GM13976 (cell line): Measurements from ENCODE around the gene AUTS2.
A peak's percentile ranks its signal among the peaks of the same experiment; 100 is the strongest.

ENCODE experiments used
- DNase-seq: peaks from one replicate; pipeline ENCODE4 v3.0.0; 2012; ENCODE audit warnings: low spot score
- in situ Hi-C: fragments of 300-500 bp; cut with MboI; formaldehyde crosslinking; loops from one replicate; pipeline ENCODE4 v1.12.0; 2022; ENCODE audit warnings: low sequenced_read_pairs, mixed read lengths, inconsistent platforms; ENCODE audit not compliant: unreplicated experiment
- TF ChIP-seq, protein P1 (sequence below): IDR thresholded peaks from 2 replicates; pipeline ENCODE4 v1.5.1; 2012; ENCODE audit warnings: borderline replicate concordance, mild to moderate bottlenecking; ENCODE audit not compliant: insufficient read depth; ENCODE audit errors: extremely low read depth, missing control alignments, control extremely low read depth

The AUTS2 gene

DNA sequence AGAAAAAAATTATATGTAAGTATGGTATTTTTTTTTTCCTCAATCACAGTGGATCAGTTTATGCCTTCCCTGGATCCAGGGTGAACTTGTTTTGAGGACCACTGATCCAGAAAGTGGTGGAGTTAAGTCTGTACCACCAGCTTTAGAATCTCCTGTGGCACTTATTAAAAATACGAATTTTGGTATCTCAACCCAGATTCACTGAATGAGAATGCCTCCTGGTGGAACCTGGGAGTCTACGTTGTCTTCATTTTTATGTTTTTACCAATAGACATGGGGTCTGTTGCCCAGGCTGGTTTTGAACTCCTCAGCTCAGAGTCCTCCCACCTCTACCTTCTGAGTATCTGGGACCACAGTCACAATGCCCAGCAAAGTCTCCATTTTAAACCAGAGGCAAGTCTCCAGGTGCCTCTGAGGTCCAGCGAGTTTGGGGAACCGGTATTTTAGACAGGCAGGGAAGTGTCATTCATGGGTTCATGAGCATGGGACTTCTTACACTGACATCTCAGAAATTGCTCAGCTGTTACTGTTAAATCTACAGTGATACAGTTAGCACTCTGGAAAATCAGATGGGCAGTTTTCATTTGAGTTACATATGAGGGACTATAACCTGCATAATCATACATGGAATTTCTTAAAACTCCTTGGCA lies 200.9 kb downstream of the AUTS2 start:
- TF ChIP-seq, protein P1, sequence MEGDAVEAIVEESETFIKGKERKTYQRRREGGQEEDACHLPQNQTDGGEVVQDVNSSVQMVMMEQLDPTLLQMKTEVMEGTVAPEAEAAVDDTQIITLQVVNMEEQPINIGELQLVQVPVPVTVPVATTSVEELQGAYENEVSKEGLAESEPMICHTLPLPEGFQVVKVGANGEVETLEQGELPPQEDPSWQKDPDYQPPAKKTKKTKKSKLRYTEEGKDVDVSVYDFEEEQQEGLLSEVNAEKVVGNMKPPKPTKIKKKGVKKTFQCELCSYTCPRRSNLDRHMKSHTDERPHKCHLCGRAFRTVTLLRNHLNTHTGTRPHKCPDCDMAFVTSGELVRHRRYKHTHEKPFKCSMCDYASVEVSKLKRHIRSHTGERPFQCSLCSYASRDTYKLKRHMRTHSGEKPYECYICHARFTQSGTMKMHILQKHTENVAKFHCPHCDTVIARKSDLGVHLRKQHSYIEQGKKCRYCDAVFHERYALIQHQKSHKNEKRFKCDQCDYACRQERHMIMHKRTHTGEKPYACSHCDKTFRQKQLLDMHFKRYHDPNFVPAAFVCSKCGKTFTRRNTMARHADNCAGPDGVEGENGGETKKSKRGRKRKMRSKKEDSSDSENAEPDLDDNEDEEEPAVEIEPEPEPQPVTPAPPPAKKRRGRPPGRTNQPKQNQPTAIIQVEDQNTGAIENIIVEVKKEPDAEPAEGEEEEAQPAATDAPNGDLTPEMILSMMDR, result peak; percentile 14
- in situ Hi-C loops, result no loop called here
- no peak for DNase-seq

DNA sequence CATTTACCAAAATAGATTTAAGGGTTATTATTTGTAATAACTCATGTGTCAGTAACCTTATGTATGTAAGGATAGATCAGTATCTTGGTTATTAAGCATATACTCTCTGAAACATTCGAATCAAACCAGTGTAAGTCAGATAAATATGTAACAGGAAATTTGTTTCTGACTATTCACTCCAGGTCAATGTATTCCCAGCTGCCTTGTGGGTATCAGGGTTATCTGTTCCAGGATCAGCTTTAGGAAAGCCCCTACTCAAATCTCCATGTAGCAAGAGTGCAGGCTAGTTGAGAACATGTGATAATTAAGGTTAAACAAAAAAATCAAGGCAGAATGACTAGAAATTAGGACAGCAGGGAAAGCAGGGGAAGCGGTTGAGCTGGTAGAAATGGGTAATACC lies 201.7 kb downstream of the AUTS2 start:
- in situ Hi-C loops, result no loop called here
- TF ChIP-seq, protein P1, result no peak
- DNase-seq, result no peak

DNA sequence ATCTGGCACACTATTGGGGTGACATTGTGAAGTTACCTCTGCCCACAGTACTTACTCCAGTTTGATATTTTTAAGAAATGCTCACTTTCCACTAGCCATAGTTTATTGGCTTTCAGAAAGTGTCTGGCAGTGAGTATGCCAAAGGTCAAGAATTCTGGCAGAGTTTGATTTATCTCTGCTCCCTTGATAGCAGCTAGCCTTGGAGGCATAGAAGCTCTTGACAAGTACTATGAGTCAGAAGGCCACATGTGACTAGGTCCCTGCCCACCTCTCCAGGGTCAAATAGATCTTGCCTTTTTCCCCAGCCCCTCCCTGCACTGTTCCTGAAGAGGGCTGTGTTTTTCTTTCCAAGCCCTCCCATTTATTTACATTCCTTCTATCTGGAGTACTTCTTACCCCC lies 202.2 kb downstream of the AUTS2 start:
- no peak for DNase-seq
- in situ Hi-C loops, result no loop called here
- TF ChIP-seq, protein P1, result no peak

DNA sequence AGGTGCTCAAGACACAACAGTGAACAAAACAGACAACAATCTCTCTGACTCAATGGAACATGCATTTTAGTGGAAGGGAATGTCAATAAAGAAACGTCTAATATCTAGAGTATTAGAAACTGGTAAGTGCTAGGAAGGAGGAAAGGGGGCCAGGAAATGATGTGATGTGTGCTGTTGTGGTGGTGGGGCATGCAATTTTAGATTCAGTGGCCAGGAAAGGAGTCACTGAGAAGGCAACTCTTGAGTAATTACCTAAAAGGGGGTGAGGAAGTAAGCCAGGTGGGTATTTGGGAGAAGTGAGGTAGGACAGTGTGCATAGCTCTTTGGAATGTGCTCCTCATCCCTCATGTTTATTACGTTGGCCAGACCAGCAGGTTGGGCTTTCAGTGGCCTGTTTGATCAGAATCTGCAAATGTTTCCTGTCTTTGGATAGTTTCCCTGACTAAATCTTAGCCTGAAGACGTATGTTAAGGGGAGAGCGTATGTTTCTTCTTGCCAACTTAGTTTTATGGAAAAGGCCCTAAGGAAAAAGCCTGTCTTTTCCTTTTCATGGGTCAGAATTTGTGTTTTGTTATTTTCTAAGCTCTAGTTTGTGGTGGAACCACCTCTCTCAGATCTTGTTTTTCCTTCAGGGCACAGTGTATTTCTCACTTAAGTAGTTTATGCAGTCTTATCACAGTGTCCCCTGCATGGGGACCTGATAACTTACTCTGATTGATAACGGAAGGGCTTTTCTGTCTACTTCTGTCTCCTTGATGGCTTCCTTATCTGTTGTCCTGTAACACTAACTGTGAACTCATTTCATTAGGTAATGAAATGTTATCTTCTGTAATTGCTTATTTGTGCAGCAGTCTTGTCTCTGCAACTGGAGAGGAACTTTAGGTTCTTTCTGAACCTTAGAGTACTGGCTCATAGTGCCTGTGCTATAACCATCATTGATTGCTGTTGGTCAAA lies 203.7 kb downstream of the AUTS2 start:
- DNase-seq, result no peak
- TF ChIP-seq, protein P1, result no peak
- in situ Hi-C loops, result no loop called here

DNA sequence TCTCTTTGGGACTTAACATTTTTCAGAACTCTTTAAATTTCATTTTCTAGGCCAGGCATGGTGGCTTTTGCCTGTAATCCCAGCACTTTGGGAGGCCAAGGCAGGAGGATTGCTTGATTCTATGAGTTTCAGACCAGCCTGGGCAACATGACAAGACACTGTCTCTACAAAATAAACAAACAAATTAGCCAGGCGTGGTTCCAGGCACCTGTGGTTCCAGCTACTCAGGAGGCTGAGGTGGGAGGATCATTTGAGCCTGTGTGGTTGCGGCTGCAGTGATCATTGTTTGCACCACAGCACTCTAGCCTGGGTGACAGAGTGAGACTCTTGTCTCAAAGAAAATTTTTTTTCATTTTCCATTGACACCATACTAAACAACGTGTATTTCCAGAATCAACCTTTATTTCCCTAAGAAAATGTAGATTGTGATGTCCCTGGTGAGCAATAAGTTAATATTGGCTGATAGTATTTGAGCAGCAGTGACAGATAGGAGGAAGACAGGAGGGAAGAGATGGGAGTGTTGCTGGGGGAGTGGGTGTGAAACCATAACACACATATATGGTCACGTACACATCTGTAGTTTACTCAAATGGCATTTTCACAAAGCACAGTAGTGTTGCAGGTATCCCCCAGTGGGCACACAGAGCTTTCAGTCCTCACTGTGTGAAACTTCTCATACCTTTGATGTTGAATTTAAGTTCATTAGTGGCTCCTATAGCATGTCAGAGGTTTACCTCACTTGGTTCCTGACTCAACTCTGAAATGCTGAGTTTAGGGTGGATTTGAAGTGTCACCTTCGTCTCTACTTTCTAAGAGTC lies 205.6 kb downstream of the AUTS2 start:
- TF ChIP-seq, protein P1, result no peak
- in situ Hi-C loops, result no loop called here
- peak; percentile 62 for DNase-seq

DNA sequence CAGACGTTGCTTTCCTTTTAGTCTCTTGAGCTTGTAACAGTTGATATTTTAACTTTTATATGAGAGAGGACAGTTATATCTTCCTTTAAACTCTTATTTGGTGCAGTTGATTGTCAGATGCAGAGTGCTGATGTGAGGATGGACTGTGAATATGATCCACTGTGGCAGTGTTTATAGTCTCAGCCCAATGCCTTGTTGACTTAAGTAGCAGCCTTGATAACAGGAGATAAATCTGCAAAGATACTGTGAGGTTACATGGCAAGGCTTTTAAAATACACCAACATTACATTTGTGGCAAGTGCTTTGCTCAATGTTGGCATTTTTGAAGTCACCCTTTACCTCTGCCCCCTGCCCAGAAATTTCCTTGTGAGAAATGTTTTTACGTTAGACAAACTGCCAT lies 206.7 kb downstream of the AUTS2 start:
- no peak for DNase-seq
- TF ChIP-seq, protein P1, result no peak
- in situ Hi-C loops, result no loop called here
